Activated B cell treated with CpG ODN at 0.5 μM for 24 hours (primary cell): ENCODE data around the gene SSR1. TPM values are rescaled to one million over a fixed set of nuclear protein-coding genes. Genes with fewer than 3 reads are reported as not detected.

Source experiments
- ATAC-seq: fragments of 200-7000 bp; cut with Tn5 transposase; one replicate; pipeline ENCODE4 v1.10.0; 2021; ENCODE audit warnings: low read depth, mild to moderate bottlenecking, moderate library complexity
- CTCF ChIA-PET: fragments of 350-600 bp; sonication (Branson Sonifier 250); formaldehyde crosslinking; loops from one replicate; lab custom pipeline; 2021; ENCODE audit warnings: antibody characterized with exemption; lab: Charles Lee
- POLR2A ChIA-PET: fragments of 350-600 bp; sonication (Branson Sonifier 250); formaldehyde crosslinking; loops from one replicate; lab custom pipeline; 2021; ENCODE audit warnings: antibody characterized with exemption; lab: Charles Lee
- DNase-seq: peaks from one replicate; pipeline ENCODE4 v3.0.0; 2022
- H3K27ac Mint-ChIP-seq: one replicate; pipeline ENCODE4 v1.8.0; 2020; ENCODE audit warnings: mixed read lengths
- H3K27me3 Mint-ChIP-seq: one replicate; pipeline ENCODE4 v1.8.0; 2021; ENCODE audit warnings: mixed read lengths
- H3K36me3 Mint-ChIP-seq: one replicate; pipeline ENCODE4 v1.8.0; 2021; ENCODE audit warnings: low read depth, mixed read lengths
- H3K4me1 Mint-ChIP-seq: one replicate; pipeline ENCODE4 v1.8.0; 2021; ENCODE audit warnings: mixed read lengths
- H3K4me3 Mint-ChIP-seq: one replicate; pipeline ENCODE4 v1.8.0; 2020; ENCODE audit warnings: mild to moderate bottlenecking, mixed read lengths
- H3K9me3 Mint-ChIP-seq: one replicate; pipeline ENCODE4 v1.8.0; 2020; ENCODE audit warnings: mixed read lengths
- intact Hi-C: fragments of 100-400 bp; cut with micrococcal nuclease; formaldehyde crosslinking; loops from one replicate; pipeline ENCODE4 v1.15.1; 2024
- total RNA-seq: library from RNA; stranded (reverse); gene quantifications from 2 replicates; pipeline ENCODE4 v1.2.3, GENCODE V29; 2022
- TF ChIP-seq, protein P1 (sequence below): fragments of 200-600 bp; IDR thresholded peaks from one replicate; pipeline ENCODE4 v1.8.0; 2022; ENCODE audit warnings: antibody characterized with exemption, mild to moderate bottlenecking

SSR1 gene
- total RNA-seq, 1 donor from 2014 or later: 86.7 TPM

DNA sequence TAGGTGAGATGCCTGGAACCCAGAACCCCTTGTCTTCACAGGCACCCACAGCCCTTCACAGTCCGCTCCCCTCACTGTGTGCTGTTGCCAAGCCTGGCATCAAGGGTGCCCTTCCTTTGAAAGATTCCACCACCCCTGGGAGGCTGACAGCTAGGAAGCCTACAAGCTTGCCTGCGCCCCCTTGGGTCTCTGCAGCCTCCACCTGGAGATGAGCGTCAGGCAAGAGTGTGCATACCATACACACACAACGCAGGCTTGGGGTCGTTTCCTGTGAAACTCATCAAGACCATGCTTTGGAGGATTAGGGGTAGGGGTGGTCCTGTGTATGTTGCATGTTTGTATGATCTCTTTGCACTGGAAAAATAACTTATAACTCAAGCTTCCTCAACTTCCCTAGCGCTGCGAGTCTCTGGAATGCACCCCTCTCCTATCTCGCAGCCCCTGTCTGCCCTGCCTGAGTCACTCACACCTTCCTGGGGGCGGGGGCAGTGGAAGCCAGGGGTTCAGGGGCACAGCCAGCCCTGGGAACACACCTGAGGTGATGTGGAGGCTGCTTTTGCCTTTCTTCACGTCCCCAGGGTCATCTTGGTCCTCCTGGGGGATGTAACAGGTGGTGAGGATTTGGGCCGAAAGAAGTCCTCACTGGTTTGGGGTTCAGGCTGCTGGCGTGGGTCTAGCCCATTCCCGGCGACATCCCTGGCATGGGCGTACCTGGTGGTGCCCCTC lies 67.2 kb downstream of the SSR1 start:
- no peak overlapping the region for H3K27ac Mint-ChIP-seq
- TF ChIP-seq, protein P1, sequence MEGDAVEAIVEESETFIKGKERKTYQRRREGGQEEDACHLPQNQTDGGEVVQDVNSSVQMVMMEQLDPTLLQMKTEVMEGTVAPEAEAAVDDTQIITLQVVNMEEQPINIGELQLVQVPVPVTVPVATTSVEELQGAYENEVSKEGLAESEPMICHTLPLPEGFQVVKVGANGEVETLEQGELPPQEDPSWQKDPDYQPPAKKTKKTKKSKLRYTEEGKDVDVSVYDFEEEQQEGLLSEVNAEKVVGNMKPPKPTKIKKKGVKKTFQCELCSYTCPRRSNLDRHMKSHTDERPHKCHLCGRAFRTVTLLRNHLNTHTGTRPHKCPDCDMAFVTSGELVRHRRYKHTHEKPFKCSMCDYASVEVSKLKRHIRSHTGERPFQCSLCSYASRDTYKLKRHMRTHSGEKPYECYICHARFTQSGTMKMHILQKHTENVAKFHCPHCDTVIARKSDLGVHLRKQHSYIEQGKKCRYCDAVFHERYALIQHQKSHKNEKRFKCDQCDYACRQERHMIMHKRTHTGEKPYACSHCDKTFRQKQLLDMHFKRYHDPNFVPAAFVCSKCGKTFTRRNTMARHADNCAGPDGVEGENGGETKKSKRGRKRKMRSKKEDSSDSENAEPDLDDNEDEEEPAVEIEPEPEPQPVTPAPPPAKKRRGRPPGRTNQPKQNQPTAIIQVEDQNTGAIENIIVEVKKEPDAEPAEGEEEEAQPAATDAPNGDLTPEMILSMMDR: no peak
- H3K27me3 Mint-ChIP-seq: no peaks in the 10 kb centered on the region
- intact Hi-C loops: no loop called here
- H3K36me3 Mint-ChIP-seq: peaks cover 76% of the 10 kb centered on the region
- no peak for ATAC-seq
- DNase-seq: no peak
- ChIA-PET POLR2A (no interaction called here), CTCF (interaction anchor here (0.9 to 5.5 kb wide), 4 partner anchors 352 to 522 kb away, joined by 3 to 54 read pairs (median 22); no protein-coding TSS in a partner anchor)
- no peak overlapping the region for H3K4me3 Mint-ChIP-seq
- peaks cover 28% of the 10 kb centered on the region for H3K4me1 Mint-ChIP-seq
- H3K9me3 Mint-ChIP-seq: no peaks in the 10 kb centered on the region

DNA sequence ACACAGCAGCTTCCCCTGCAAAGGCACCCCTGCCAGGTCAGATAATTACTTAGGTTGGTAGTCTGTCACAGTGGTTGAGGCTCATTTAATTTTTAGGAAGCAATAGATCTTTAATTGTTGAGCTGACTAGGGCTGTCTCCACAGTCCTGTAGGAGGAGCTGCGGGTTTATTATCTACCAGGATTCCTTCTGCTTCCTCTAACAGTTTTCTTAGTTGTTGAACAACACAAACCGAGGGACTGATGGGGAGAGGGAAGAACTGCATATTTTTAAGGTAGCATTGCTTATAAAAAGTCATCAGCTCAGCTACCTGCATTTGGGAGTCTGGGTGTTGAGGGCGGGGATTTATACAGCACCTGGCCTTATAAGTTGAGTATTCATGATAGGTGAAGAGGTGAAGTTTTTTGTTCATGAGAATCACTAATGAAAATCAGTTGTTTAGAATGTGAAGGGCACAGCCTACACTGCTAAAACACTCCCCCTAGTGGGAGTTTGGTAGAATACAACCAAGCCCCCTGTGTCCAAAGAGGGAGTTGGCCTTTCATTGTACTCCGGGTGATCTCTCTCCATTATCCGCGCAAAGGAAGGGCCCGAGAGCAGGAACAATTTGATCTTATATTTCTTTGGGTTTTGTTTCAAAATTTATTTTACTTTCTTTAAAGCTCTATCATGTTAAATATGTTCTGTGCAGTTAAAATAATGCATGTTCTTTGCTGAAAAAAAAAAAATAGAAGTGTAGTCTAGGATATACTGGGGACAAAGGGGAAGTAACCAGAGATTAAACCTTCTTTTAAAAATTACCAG lies 69.6 kb downstream of the SSR1 start:
- peaks cover 72% of the 10 kb centered on the region for H3K36me3 Mint-ChIP-seq
- POLR2A ChIA-PET: interaction anchor here (0.6 to 0.9 kb wide), 2 partner anchors 8 to 34 kb away, joined by 3 read pairs; no protein-coding TSS in a partner anchor

DNA sequence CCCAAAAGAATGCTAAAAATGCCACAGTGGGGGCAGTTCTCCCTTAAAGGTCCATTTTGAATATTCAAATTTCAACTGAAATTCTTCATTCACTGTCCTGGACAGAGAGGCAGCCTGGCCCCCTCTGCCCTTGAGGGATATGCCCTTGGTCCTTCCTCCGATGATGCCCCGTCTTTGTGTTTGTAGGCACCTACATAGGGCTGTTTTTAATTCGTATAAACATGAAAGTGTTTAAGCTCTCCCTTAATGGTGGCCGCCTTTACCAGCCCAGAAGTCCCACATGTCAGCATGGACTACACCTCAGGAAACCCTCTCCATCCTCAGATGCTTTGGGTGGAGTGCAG lies 70.2 kb downstream of the SSR1 start:
- POLR2A ChIA-PET: interaction anchor here (0.6 kb wide), 1 partner anchor 9 kb away, joined by 3 read pairs; no protein-coding TSS in a partner anchor
- TF ChIP-seq, protein P1: no peak
- ATAC-seq (no peak), DNase-seq (no peak)
- peaks cover 28% of the 10 kb centered on the region for H3K4me1 Mint-ChIP-seq
- H3K9me3 Mint-ChIP-seq: no peaks in the 10 kb centered on the region
- H3K36me3 Mint-ChIP-seq: peaks cover 68% of the 10 kb centered on the region
- CTCF ChIA-PET: interaction anchor here (0.7 to 5.5 kb wide), 16 partner anchors 104 to 632 kb away, joined by 3 to 54 read pairs (median 3); no protein-coding TSS in a partner anchor
- peak overlapping the region; percentile 65 for H3K27ac Mint-ChIP-seq
- intact Hi-C loops: loop anchor here (1.0 to 2.0 kb wide), 7 partner anchors 136 to 686 kb away; partner anchors contain the start of gene RREB1
- no peak overlapping the region for H3K4me3 Mint-ChIP-seq
- H3K27me3 Mint-ChIP-seq: no peaks in the 10 kb centered on the region

More for the DNA sequence above, 69.6 kb downstream of the SSR1 start:
- CTCF ChIA-PET: interaction anchor here (0.7 to 5.5 kb wide), 19 partner anchors 81 to 633 kb away, joined by 3 to 54 read pairs (median 3); no protein-coding TSS in a partner anchor
- TF ChIP-seq, protein P1: peak; percentile 85
- DNase-seq (no peak), ATAC-seq (peak; percentile 61)
- no peaks in the 10 kb centered on the region for H3K9me3 Mint-ChIP-seq
- H3K27me3 Mint-ChIP-seq: no peaks in the 10 kb centered on the region
- peak overlapping the region; percentile 65 for H3K27ac Mint-ChIP-seq
- intact Hi-C loops: loop anchor here (1.0 to 2.0 kb wide), 7 partner anchors 137 to 687 kb away; partner anchors contain the start of gene RREB1
- H3K4me1 Mint-ChIP-seq: peaks cover 26% of the 10 kb centered on the region
- H3K4me3 Mint-ChIP-seq: no peak overlapping the region

DNA sequence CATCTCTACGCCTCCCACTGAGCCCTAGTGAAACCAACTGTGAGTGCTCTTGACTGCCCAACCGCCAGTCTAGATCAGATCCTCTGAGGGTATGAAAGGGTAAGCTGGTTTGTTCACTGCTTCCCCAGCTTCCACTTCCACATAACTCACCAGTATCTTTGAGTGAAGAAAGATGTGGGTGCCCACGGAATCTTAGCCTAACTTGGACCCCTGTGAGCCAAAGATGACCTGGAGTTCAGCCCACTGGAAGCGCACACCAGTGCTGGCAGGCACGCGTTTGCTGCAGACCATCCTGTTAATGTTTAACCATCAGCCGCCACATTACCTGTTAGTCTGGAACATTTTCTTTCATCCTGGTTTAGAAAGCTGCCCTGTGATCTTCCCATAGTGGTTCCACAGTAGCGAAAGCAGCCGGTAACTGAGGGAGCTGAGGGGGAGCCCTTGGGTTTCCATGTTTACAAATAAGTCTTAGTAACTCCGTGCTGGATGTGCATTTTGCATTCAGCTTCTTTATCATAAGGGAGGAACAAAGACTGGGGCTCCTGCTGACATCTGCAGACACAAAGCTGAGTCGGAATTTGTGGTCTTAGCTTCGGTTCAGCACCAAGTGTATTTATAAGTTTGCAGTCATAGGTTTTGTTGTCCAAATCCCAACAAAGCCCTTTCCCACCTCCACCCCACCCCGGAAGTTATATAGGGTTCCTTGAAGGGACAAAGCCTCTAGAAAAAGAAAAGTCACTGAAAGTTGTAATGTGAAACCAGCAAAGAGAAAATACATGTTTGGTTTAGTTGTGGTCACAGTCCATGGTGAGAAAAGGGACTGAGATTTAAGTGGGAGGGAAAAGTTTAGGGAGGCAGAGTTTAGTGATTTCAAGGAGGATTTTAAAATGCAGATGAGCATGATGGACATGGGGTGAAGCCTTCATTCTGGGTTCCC lies 71.0 kb downstream of the SSR1 start:
- DNase-seq: no peak
- H3K36me3 Mint-ChIP-seq: peaks cover 62% of the 10 kb centered on the region
- intact Hi-C loops: loop anchor here (2.0 kb wide), 2 partner anchors 135 to 685 kb away; partner anchors contain the start of gene RREB1
- no peaks in the 10 kb centered on the region for H3K9me3 Mint-ChIP-seq
- H3K27me3 Mint-ChIP-seq: no peaks in the 10 kb centered on the region
- ChIA-PET CTCF (interaction anchor here (0.9 to 5.5 kb wide), 7 partner anchors 129 to 565 kb away, joined by 3 to 54 read pairs (median 3); no protein-coding TSS in a partner anchor), POLR2A (no interaction called here)
- H3K27ac Mint-ChIP-seq: no peak overlapping the region
- ATAC-seq: no peak
- no peak overlapping the region for H3K4me3 Mint-ChIP-seq
- TF ChIP-seq, protein P1: no peak
- peaks cover 32% of the 10 kb centered on the region for H3K4me1 Mint-ChIP-seq
